Measurements from ENCODE around the gene CKS2.

- TF ChIP-seq CTCF (IDR thresholded peaks at IDR 0.05; ENCODE audit: low read depth, low read length, poor library complexity, severe bottlenecking) (no peak), EZH2phosphoT487 (IDR thresholded peaks at IDR 0.05; ENCODE audit: borderline replicate concordance, low read length) (no peak)
Observed at GRCh38 chr9:89351584-89352300, 40.7 kb downstream of the CKS2 start.
